Measurements from ENCODE around the gene PICK1. TPM values are rescaled to one million over a fixed set of nuclear protein-coding genes. Genes with fewer than 3 reads are reported as not detected.

PICK1 gene
- total and polyA plus RNA-seq, 2 of the 4 experiments (the other 2 are of a cell fraction) = 16.5 to 21.0 TPM

DNA sequence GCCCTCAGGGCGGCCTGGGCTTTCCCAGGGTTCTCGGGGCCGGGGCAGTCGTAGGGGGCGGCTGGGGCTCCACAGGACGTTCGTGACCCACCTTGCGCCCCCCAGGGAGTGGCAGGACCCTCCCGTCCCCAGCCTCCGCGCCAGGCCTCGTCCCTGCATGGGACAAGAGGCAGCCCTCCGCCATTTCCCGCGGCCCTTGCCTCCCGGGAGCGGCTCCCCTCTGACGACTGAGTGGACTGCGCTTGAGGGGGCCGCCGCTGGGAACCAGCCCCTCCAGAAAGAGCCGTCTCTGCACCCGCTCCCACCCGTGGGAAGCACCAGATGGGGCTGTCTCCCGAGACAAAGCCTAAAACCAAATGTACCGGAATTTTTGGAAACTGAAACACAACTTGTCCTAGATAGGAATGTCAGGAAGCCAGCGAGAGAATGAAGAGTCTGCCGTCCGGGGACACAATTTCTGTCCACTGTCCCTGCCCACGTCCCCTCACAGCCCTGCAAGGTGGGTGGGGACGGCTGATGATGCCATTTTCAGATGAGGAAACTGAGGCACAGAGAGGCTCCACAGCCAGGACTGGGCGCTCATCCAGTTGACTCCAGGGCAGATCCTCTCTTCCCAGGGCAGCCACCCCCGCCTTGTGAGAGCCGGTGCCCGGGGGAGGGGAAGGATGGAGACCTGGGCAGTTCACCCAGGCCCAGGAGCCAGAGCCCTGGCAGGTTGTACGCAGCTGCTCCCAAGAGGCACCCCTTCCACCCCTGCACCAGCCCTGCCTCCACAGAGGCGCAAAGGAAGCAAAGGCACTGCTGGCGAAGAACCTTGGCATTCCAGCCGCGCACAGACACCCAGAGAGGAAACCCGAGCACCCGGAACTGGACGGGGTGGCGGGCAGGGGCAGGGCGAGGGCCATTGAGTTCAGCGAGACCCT lies 18.1 kb upstream of the PICK1 start:
- Histone ChIP-seq H3K9me3 (ENCODE audit: control insufficient read depth, insufficient read depth, low read length) (no peaks in the 10 kb centered on the region), H3K4me3 (ENCODE audit: insufficient read depth, low read depth, low read length) (no peak overlapping the region), H4K5ac (ENCODE audit: low read depth, low read length) (no peak overlapping the region), H3K23ac (ENCODE audit: low read depth, low read length) (no peak overlapping the region), H2AFZ (replicated peaks; ENCODE audit: low read length, poor library complexity) (no peak overlapping the region), H3K27me3 (ENCODE audit: control insufficient read depth, insufficient read depth, low read length) (peaks cover 2% of the 10 kb centered on the region; the same call in 1 of the 2 replicates), H3K36me3 (ENCODE audit: control insufficient read depth, insufficient read depth, low read length) (no peaks in the 10 kb centered on the region), H3K4me2 (ENCODE audit: low read depth, low read length) (no peak overlapping the region), H3K9me1 (ENCODE audit: insufficient read depth, low read length) (0 out of 2 replicates have a peak, but pooled peaks cover 11% of the 10 kb centered on the region), H2BK5ac (ENCODE audit: low read depth, low read length, poor library complexity, severe bottlenecking) (no peak overlapping the region), H3K79me1 (ENCODE audit: low read depth in 1 of 2, low read length in 2 of 2) (no peaks in the 10 kb centered on the region), H3K14ac (replicated peaks; ENCODE audit: low read depth, low read length) (no peak overlapping the region), H4K8ac (ENCODE audit: low read depth in 2 of 2, low read length in 2 of 2) (no peak overlapping the region), H4K20me1 (ENCODE audit: insufficient read depth, low read length) (no peaks in the 10 kb centered on the region), H2BK15ac (ENCODE audit: low read depth, low read length) (no peak overlapping the region), H3K9ac (ENCODE audit: low read depth, low read length) (no peak overlapping the region), H2AK5ac (ENCODE audit: low read depth, low read length) (no peak overlapping the region), H2BK20ac (ENCODE audit: low read depth, low read length) (no peak overlapping the region), H2AK9ac (replicated peaks; ENCODE audit: low read depth, low read length, poor library complexity) (no peak overlapping the region), H3K27ac (ENCODE audit: insufficient read depth, low read length) (no peak overlapping the region), H4K91ac (ENCODE audit: insufficient read depth, low read depth, low read length) (no peak overlapping the region), H3K56ac (ENCODE audit: extremely low read depth, insufficient read depth, low read length) (no peak overlapping the region), H3K4ac (ENCODE audit: low read depth, low read length) (no peak overlapping the region), H2BK120ac (ENCODE audit: low read depth, low read length) (no peak overlapping the region), H3K18ac (ENCODE audit: low read depth, low read length) (no peak overlapping the region), H3K4me1 (ENCODE audit: control insufficient read depth, insufficient read depth, low read length) (peaks cover 8% of the 10 kb centered on the region)
- POLR2A ChIA-PET (ENCODE audit: unreplicated experiment) = no interaction called here
- dilution Hi-C loops (cut with HindIII; ENCODE audit: low sequenced_read_pairs, unreplicated experiment) = no loop called here
- ATAC-seq (ENCODE audit: low read depth) (no peak), DNase-seq (no peak)
- intact Hi-C loops (cut with micrococcal nuclease) = no loop called here
- in situ Hi-C loops (cut with MboI; ENCODE audit: low sequenced_read_pairs) = no loop called here
- BruUV-seq (replicated peaks) = no TSS peak
- CTCF ChIA-PET = no interaction called here
- WGBS, 2 experiments (ENCODE audit: extremely low coverage in 2 of 2, insufficient read length in 1 of 2) = 87% methylated on average over 20 of the region's 46 CpGs; no CpG with 5 or more reads in 1 of the 2 experiments
- TF ChIP-seq, protein P1, sequence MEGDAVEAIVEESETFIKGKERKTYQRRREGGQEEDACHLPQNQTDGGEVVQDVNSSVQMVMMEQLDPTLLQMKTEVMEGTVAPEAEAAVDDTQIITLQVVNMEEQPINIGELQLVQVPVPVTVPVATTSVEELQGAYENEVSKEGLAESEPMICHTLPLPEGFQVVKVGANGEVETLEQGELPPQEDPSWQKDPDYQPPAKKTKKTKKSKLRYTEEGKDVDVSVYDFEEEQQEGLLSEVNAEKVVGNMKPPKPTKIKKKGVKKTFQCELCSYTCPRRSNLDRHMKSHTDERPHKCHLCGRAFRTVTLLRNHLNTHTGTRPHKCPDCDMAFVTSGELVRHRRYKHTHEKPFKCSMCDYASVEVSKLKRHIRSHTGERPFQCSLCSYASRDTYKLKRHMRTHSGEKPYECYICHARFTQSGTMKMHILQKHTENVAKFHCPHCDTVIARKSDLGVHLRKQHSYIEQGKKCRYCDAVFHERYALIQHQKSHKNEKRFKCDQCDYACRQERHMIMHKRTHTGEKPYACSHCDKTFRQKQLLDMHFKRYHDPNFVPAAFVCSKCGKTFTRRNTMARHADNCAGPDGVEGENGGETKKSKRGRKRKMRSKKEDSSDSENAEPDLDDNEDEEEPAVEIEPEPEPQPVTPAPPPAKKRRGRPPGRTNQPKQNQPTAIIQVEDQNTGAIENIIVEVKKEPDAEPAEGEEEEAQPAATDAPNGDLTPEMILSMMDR (conservative IDR thresholded peaks at IDR 0.05; ENCODE audit: low read depth, low read length) = no peak
- no peak for TF ChIP-seq FOS (IDR thresholded peaks at IDR 0.05; ENCODE audit: low read depth, low read length)
- TF ChIP-seq, protein P2, sequence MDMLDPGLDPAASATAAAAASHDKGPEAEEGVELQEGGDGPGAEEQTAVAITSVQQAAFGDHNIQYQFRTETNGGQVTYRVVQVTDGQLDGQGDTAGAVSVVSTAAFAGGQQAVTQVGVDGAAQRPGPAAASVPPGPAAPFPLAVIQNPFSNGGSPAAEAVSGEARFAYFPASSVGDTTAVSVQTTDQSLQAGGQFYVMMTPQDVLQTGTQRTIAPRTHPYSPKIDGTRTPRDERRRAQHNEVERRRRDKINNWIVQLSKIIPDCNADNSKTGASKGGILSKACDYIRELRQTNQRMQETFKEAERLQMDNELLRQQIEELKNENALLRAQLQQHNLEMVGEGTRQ (IDR thresholded peaks at IDR 0.05; ENCODE audit: low read depth, low read length) = no peak
- no peak for TF ChIP-seq NFE2L2 (IDR thresholded peaks at IDR 0.05; ENCODE audit: low read depth, low read length)
- no peak for TF ChIP-seq BHLHE40 (IDR thresholded peaks at IDR 0.05; ENCODE audit: low read depth, low read length)
- TF ChIP-seq RFX5 (IDR thresholded peaks at IDR 0.05; ENCODE audit: low read depth, low read length) = no peak
- no peak for TF ChIP-seq RCOR1 (IDR thresholded peaks at IDR 0.05; ENCODE audit: insufficient replicate concordance, low read length)
- no peak for TF ChIP-seq CEBPB (IDR thresholded peaks at IDR 0.05; ENCODE audit: low read depth, low read length)
- TF ChIP-seq MXI1 (IDR thresholded peaks at IDR 0.05; ENCODE audit: borderline replicate concordance, low read depth, low read length) = no peak
- TF ChIP-seq MAFK (IDR thresholded peaks at IDR 0.05; ENCODE audit: low read depth, low read length) = no peak
- TF ChIP-seq RAD21 (IDR thresholded peaks at IDR 0.05; ENCODE audit: low read length) = no peak
- TF ChIP-seq POLR2A (IDR thresholded peaks at IDR 0.05; ENCODE audit: low read depth, low read length) = no peak
- TF ChIP-seq MAZ (IDR thresholded peaks at IDR 0.05; ENCODE audit: borderline replicate concordance, low read depth, low read length) = no peak
- TF ChIP-seq, protein P3, sequence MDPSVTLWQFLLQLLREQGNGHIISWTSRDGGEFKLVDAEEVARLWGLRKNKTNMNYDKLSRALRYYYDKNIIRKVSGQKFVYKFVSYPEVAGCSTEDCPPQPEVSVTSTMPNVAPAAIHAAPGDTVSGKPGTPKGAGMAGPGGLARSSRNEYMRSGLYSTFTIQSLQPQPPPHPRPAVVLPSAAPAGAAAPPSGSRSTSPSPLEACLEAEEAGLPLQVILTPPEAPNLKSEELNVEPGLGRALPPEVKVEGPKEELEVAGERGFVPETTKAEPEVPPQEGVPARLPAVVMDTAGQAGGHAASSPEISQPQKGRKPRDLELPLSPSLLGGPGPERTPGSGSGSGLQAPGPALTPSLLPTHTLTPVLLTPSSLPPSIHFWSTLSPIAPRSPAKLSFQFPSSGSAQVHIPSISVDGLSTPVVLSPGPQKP (IDR thresholded peaks at IDR 0.05; ENCODE audit: borderline replicate concordance, low read depth, low read length) = no peak
- no peak for TF ChIP-seq SMC3 (IDR thresholded peaks at IDR 0.05; ENCODE audit: low read depth, low read length)

Measured in IMR-90 (cell line).